Ishikawa (cell line): ENCODE data around the gene FHIT.

Experiments
- CEBPB ChIP-seq: IDR thresholded peaks from 2 replicates; pipeline ENCODE4 v1.6.1; 2012
- CREB1 ChIP-seq: IDR thresholded peaks from 2 replicates; pipeline ENCODE4 v1.6.1; 2012; ENCODE audit warnings: low read depth
- EGR1 ChIP-seq: IDR thresholded peaks from 2 replicates; pipeline ENCODE4 v1.6.1; 2012
- EP300 ChIP-seq: IDR thresholded peaks from 2 replicates; pipeline ENCODE4 v1.6.1; 2012; ENCODE audit warnings: borderline replicate concordance
- FOXM1 ChIP-seq: IDR thresholded peaks from 2 replicates; pipeline ENCODE4 v1.6.1; 2012; ENCODE audit warnings: low read depth, borderline replicate concordance
- NFIC ChIP-seq: IDR thresholded peaks from 2 replicates; pipeline ENCODE4 v1.6.1; 2012
- RAD21 ChIP-seq: IDR thresholded peaks from 2 replicates; pipeline ENCODE4 v1.6.1; 2012; ENCODE audit warnings: low read depth
- REST ChIP-seq: IDR thresholded peaks from 2 replicates; pipeline ENCODE4 v1.6.1; 2012; ENCODE audit warnings: low read depth, mild to moderate bottlenecking
- TAF1 ChIP-seq: IDR thresholded peaks from 2 replicates; pipeline ENCODE4 v1.6.1; 2012; ENCODE audit warnings: low read depth, mild to moderate bottlenecking
- TCF12 ChIP-seq: IDR thresholded peaks from 2 replicates; pipeline ENCODE4 v1.6.1; 2012; ENCODE audit warnings: low read depth
- TEAD4 ChIP-seq: IDR thresholded peaks from 2 replicates; pipeline ENCODE4 v1.6.1; 2012
- YY1 ChIP-seq: IDR thresholded peaks from 2 replicates; pipeline ENCODE4 v1.6.1; 2012; ENCODE audit warnings: low read depth
- ZBTB7A ChIP-seq: IDR thresholded peaks from 2 replicates; pipeline ENCODE4 v1.6.1; 2012; ENCODE audit warnings: low read depth
- TF ChIP-seq, protein P1 (sequence below): IDR thresholded peaks from 2 replicates; pipeline ENCODE4 v1.6.1; 2012
- TF ChIP-seq, protein P2 (sequence below): IDR thresholded peaks from 2 replicates; pipeline ENCODE4 v1.6.1; 2012

Gene FHIT

DNA sequence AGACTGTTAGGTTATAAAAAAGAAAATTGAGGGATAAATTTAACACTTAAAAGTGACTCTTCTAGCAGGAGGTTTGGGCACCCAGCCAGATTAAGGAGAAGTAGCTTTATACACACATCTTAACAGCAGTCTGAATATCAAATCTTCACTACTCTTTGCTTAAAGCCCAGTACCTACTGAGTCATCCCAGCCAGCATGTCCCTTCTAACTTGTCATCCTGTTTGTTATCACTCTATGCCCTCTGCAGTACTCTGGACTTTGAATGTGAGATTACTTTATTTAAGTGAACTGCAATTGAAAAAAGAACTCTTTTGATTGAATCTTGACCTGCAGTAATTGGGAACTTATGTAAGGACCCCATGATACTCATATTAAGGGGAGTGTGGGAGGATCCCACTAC lies 77.6 kb downstream of the FHIT start:
- TF ChIP-seq, protein P1, sequence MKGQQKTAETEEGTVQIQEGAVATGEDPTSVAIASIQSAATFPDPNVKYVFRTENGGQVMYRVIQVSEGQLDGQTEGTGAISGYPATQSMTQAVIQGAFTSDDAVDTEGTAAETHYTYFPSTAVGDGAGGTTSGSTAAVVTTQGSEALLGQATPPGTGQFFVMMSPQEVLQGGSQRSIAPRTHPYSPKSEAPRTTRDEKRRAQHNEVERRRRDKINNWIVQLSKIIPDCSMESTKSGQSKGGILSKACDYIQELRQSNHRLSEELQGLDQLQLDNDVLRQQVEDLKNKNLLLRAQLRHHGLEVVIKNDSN = no peak
- TF ChIP-seq TCF12 = no peak
- TF ChIP-seq CEBPB = no peak
- no peak for TF ChIP-seq RAD21
- no peak for TF ChIP-seq TEAD4
- TF ChIP-seq EP300 = no peak
- no peak for TF ChIP-seq EGR1
- TF ChIP-seq CREB1 = no peak
- TF ChIP-seq, protein P2, sequence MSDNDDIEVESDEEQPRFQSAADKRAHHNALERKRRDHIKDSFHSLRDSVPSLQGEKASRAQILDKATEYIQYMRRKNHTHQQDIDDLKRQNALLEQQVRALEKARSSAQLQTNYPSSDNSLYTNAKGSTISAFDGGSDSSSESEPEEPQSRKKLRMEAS = no peak
- no peak for TF ChIP-seq NFIC
- no peak for TF ChIP-seq FOXM1
- no peak for TF ChIP-seq YY1
- TF ChIP-seq REST = no peak
- no peak for TF ChIP-seq TAF1
- no peak for TF ChIP-seq ZBTB7A

- TF ChIP-seq, protein P1 = no peak
- TF ChIP-seq RAD21 (peak; percentile 22; the same call in 1 of the 2 replicates), EGR1 (no peak), EP300 (no peak)
- TF ChIP-seq, protein P2 = no peak
Measured at GRCh38 chr3:61172684-61173083, 78.6 kb downstream of the FHIT start.

DNA sequence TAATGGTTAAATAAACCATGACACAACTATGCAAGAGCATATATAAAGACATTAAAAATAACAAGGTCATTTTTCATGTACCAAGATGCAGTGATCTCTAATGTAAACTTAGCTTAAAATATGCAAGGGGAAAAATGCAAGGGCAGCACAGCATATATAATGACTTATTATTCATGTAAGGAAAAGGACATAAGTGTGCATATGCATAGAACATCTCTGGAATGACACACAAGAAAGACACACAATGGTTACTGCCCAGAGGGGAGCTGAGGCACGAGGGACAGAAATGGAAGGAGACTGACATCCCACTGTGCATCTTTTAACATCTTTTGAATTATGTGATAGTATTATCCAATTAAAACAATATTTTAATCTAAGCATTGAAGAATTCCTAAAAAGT lies 79.0 kb downstream of the FHIT start:
- no peak for TF ChIP-seq EP300
- TF ChIP-seq NFIC = no peak
- TF ChIP-seq ZBTB7A = no peak
- no peak for TF ChIP-seq TCF12
- no peak for TF ChIP-seq TEAD4
- TF ChIP-seq, protein P1 = no peak
- no peak for TF ChIP-seq EGR1
- no peak for TF ChIP-seq YY1
- TF ChIP-seq CEBPB = no peak
- TF ChIP-seq CREB1 = no peak
- TF ChIP-seq REST = no peak
- TF ChIP-seq, protein P2 = no peak
- TF ChIP-seq TAF1 = no peak
- TF ChIP-seq FOXM1 = no peak
- no peak for TF ChIP-seq RAD21

- TF ChIP-seq TCF12 = no peak
- TF ChIP-seq ZBTB7A = no peak
- TF ChIP-seq, protein P1 = no peak
- TF ChIP-seq TEAD4 = no peak
- no peak for TF ChIP-seq CREB1
Measured at GRCh38 chr3:61169621-61170251, 81.5 kb downstream of the FHIT start.

DNA sequence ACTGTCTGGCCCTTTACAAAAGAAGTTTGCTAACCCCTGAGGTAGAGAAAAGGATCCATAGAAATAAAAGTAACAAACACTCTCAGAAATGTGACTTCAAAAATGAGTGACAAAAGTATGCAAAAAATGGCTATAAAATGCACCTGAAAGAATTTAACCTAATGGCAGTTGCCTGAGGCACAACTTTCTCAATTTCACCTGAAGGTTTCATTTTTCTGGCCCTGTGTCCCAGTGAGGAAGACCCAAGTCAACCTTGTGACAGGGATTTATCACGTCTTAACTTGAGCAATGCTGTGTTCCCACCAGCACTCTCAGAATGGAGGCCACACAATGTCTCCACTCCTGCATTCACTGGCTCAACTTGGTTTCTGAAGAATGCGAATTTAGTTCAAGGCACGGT lies 83.0 kb downstream of the FHIT start:
- TF ChIP-seq TCF12 (no peak), CREB1 (no peak), YY1 (no peak), NFIC (no peak), CEBPB (no peak), TAF1 (no peak), EP300 (no peak), FOXM1 (no peak), TEAD4 (no peak), EGR1 (no peak)
- TF ChIP-seq, protein P1 = no peak
